RWPE1 (cell line): ENCODE results near the gene LAMTOR1.
"Not testable (repeated sequence)": the region's sequence is repeated elsewhere in the genome, so short reads cannot be mapped to it uniquely, and the experiment has no call there.

Source experiments
- CTCF ChIA-PET: fragments of 350-600 bp; sonication (Branson Sonifier 250); formaldehyde crosslinking; extraction: SDS; loops from one replicate; lab custom pipeline; 2021; lab: Yijun Ruan, JAX
- POLR2A ChIA-PET: fragments of 400-600 bp; formaldehyde crosslinking; extraction: SDS; loops from one replicate; lab custom pipeline; 2020; ENCODE audit warnings: antibody characterized with exemption; ENCODE audit not compliant: low non-redundant PET; lab: Yijun Ruan, JAX
- DNase-seq: peaks from one replicate; pipeline ENCODE4 v3.0.0; 2012; ENCODE audit warnings: low spot score
- H3K27ac ChIP-seq: fragments of 450-650 bp; 2 replicates; pipeline ENCODE4 v1.5.1; 2017
- CTCF ChIP-seq: fragments of 450-650 bp; conservative IDR thresholded peaks from 2 replicates; pipeline ENCODE4 v1.5.1; 2017; ENCODE audit warnings: low read depth, mild to moderate bottlenecking

LAMTOR1 gene

GRCh38 chr11:72140661-72141060 lies 37.6 kb upstream of the LAMTOR1 start:
- DNase-seq, result no peak
- TF ChIP-seq CTCF, result no peak
- POLR2A ChIA-PET, result interaction anchor here (0.5 kb wide), 1 partner anchor 40 kb away, joined by 3 read pairs; no protein-coding TSS in a partner anchor
- H3K27ac ChIP-seq, result peak overlapping the region; percentile 83
- CTCF ChIA-PET, result interaction anchor here (0.6 kb wide), 1 partner anchor 62 kb away, joined by 3 read pairs; no protein-coding TSS in a partner anchor

GRCh38 chr11:72139500-72139899 lies 36.4 kb upstream of the LAMTOR1 start:
- TF ChIP-seq CTCF, result no peak
- ChIA-PET POLR2A (no interaction called here), CTCF (no interaction called here)
- peak overlapping the region; percentile 83 for H3K27ac ChIP-seq
- DNase-seq, result no peak

- POLR2A ChIA-PET, result interaction anchor here (1.2 kb wide), 1 partner anchor 26 kb away, joined by 3 read pairs; the partner anchor contains the start of gene ANAPC15
- CTCF ChIA-PET, result no interaction called here
- peak overlapping the region; percentile 83 for H3K27ac ChIP-seq
- TF ChIP-seq CTCF, result no peak
- no peak for DNase-seq
Observed at GRCh38 chr11:72138821-72139390, 35.8 kb upstream of the LAMTOR1 start.

- no peak for TF ChIP-seq CTCF
- no peak for DNase-seq
- peak overlapping the region; percentile 55 for H3K27ac ChIP-seq
Observed at GRCh38 chr11:72136684-72137262, 33.7 kb upstream of the LAMTOR1 start.

GRCh38 chr11:72135891-72136683 lies 33.0 kb upstream of the LAMTOR1 start:
- DNase-seq, result no peak
- ChIA-PET POLR2A (no interaction called here), CTCF (no interaction called here)
- no peak for TF ChIP-seq CTCF
- no peak overlapping the region; the same call in 1 of the 2 replicates for H3K27ac ChIP-seq

More at GRCh38 chr11:72136684-72137262, 33.7 kb upstream of the LAMTOR1 start:
- ChIA-PET POLR2A (no interaction called here), CTCF (no interaction called here)

- CTCF ChIA-PET, DNase-seq, POLR2A ChIA-PET, H3K27ac ChIP-seq: not testable (repeated sequence)
Observed at GRCh38 chr11:72135473-72135872, 32.4 kb upstream of the LAMTOR1 start, which contains the start of gene FOLR3. Gene FOLR3 (plus strand): TSS chr11:72135725. CDS start chr11:72135953, 228 bp downstream.
